Measurements from ENCODE around the gene TTC39C.

Gene TTC39C

GRCh38 chr18:24060644-24061043, 46.1 kb downstream of the TTC39C start:
- no peak for DNase-seq (ENCODE audit: low read depth in 1 of 2, low spot score in 1 of 2)
- TF ChIP-seq POLR2AphosphoS5 (IDR thresholded peaks at IDR 0.05; ENCODE audit: low read depth) (no peak), GABPA (IDR thresholded peaks at IDR 0.05; ENCODE audit: low read depth) (no peak), SPI1 (IDR thresholded peaks at IDR 0.05; ENCODE audit: borderline replicate concordance, low read depth) (no peak)
- TF ChIP-seq, protein P1, sequence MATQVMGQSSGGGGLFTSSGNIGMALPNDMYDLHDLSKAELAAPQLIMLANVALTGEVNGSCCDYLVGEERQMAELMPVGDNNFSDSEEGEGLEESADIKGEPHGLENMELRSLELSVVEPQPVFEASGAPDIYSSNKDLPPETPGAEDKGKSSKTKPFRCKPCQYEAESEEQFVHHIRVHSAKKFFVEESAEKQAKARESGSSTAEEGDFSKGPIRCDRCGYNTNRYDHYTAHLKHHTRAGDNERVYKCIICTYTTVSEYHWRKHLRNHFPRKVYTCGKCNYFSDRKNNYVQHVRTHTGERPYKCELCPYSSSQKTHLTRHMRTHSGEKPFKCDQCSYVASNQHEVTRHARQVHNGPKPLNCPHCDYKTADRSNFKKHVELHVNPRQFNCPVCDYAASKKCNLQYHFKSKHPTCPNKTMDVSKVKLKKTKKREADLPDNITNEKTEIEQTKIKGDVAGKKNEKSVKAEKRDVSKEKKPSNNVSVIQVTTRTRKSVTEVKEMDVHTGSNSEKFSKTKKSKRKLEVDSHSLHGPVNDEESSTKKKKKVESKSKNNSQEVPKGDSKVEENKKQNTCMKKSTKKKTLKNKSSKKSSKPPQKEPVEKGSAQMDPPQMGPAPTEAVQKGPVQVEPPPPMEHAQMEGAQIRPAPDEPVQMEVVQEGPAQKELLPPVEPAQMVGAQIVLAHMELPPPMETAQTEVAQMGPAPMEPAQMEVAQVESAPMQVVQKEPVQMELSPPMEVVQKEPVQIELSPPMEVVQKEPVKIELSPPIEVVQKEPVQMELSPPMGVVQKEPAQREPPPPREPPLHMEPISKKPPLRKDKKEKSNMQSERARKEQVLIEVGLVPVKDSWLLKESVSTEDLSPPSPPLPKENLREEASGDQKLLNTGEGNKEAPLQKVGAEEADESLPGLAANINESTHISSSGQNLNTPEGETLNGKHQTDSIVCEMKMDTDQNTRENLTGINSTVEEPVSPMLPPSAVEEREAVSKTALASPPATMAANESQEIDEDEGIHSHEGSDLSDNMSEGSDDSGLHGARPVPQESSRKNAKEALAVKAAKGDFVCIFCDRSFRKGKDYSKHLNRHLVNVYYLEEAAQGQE (IDR thresholded peaks at IDR 0.05; ENCODE audit: insufficient replicate concordance, low read depth), result no peak
- TF ChIP-seq, protein P2, sequence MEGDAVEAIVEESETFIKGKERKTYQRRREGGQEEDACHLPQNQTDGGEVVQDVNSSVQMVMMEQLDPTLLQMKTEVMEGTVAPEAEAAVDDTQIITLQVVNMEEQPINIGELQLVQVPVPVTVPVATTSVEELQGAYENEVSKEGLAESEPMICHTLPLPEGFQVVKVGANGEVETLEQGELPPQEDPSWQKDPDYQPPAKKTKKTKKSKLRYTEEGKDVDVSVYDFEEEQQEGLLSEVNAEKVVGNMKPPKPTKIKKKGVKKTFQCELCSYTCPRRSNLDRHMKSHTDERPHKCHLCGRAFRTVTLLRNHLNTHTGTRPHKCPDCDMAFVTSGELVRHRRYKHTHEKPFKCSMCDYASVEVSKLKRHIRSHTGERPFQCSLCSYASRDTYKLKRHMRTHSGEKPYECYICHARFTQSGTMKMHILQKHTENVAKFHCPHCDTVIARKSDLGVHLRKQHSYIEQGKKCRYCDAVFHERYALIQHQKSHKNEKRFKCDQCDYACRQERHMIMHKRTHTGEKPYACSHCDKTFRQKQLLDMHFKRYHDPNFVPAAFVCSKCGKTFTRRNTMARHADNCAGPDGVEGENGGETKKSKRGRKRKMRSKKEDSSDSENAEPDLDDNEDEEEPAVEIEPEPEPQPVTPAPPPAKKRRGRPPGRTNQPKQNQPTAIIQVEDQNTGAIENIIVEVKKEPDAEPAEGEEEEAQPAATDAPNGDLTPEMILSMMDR (IDR thresholded peaks at IDR 0.05; ENCODE audit: insufficient read depth, low read length), result no peak
- no peak overlapping the region for H3K27ac ChIP-seq (replicated peaks)
- H3K27me3 ChIP-seq (ENCODE audit: insufficient read depth, poor library complexity, severe bottlenecking), result no peaks in the 10 kb centered on the region
- no peak overlapping the region for H3K4me3 ChIP-seq (replicated peaks; ENCODE audit: insufficient read depth, low read length)

- no peak overlapping the region for H3K4me3 ChIP-seq (replicated peaks; ENCODE audit: insufficient read depth, low read length)
- H3K27me3 ChIP-seq (ENCODE audit: insufficient read depth, poor library complexity, severe bottlenecking), result no peaks in the 10 kb centered on the region
- TF ChIP-seq, protein P1 (IDR thresholded peaks at IDR 0.05; ENCODE audit: insufficient replicate concordance, low read depth), result no peak
- TF ChIP-seq, protein P2 (IDR thresholded peaks at IDR 0.05; ENCODE audit: insufficient read depth, low read length), result no peak
- TF ChIP-seq SPI1 (IDR thresholded peaks at IDR 0.05; ENCODE audit: borderline replicate concordance, low read depth) (no peak), POLR2AphosphoS5 (IDR thresholded peaks at IDR 0.05; ENCODE audit: low read depth) (no peak), GABPA (IDR thresholded peaks at IDR 0.05; ENCODE audit: low read depth) (no peak)
- no peak for DNase-seq (ENCODE audit: low read depth in 1 of 2, low spot score in 1 of 2)
- H3K27ac ChIP-seq (replicated peaks), result no peak overlapping the region
Measured at GRCh38 chr18:24063121-24063731, 48.7 kb downstream of the TTC39C start.

GRCh38 chr18:24064391-24065100, 50.0 kb downstream of the TTC39C start:
- no peak overlapping the region for H3K27ac ChIP-seq (replicated peaks)
- no peak overlapping the region for H3K4me3 ChIP-seq (replicated peaks; ENCODE audit: insufficient read depth, low read length)
- TF ChIP-seq GABPA (IDR thresholded peaks at IDR 0.05; ENCODE audit: low read depth), result no peak
- TF ChIP-seq, protein P1 (IDR thresholded peaks at IDR 0.05; ENCODE audit: insufficient replicate concordance, low read depth), result no peak
- TF ChIP-seq, protein P2 (IDR thresholded peaks at IDR 0.05; ENCODE audit: insufficient read depth, low read length), result no peak
- no peak for TF ChIP-seq SPI1 (IDR thresholded peaks at IDR 0.05; ENCODE audit: borderline replicate concordance, low read depth)
- TF ChIP-seq POLR2AphosphoS5 (IDR thresholded peaks at IDR 0.05; ENCODE audit: low read depth), result no peak
- DNase-seq (ENCODE audit: low read depth in 1 of 2, low spot score in 1 of 2), result no peak
- no peaks in the 10 kb centered on the region for H3K27me3 ChIP-seq (ENCODE audit: insufficient read depth, poor library complexity, severe bottlenecking)
